Measurements from ENCODE around the gene LMNA. TPM values are rescaled to one million over a fixed set of nuclear protein-coding genes. Genes with fewer than 3 reads are reported as not detected.

Gene LMNA
- total RNA-seq, 1 experiment from 2014 or later = 499 TPM

DNA sequence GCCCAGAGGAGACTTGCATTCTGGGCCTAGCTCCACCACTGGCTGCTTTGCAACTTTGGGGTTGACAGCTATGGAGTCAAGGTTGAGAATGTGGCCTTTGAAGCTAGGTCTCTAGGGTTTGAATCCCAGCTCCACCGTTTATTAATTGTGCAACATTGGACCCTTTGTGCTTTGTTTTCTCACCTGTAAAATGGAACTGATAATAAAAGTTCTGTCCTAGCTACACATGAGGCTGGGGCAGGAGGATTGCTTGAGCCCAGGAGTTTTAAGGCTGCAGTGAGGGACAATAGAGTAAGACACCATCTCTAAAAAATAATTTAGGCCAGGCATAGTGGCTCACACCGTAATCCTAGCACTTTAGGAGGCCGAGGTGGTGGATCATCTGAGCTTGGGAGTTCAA lies 15.2 kb upstream of the LMNA start:
- BruUV-seq (replicated peaks) = no TSS peak
- CTCF ChIA-PET = interaction anchor here (19.9 kb wide), 1 partner anchor 28 kb away, joined by 356 read pairs; no protein-coding TSS in a partner anchor
- DNase-seq = no peak
- no peak overlapping the region for H3K4me3 Mint-ChIP-seq (ENCODE audit: low read depth, unreplicated experiment)
- H3K4me1 Mint-ChIP-seq (ENCODE audit: low read depth, unreplicated experiment) = peaks cover 76% of the 10 kb centered on the region
- no peaks in the 10 kb centered on the region for H3K27me3 Mint-ChIP-seq (ENCODE audit: unreplicated experiment)
- intact Hi-C loops (cut with micrococcal nuclease; ENCODE audit: unreplicated experiment) = no loop called here
- no peaks in the 10 kb centered on the region for H3K9me3 Mint-ChIP-seq (ENCODE audit: low read depth, unreplicated experiment)
- TF ChIP-seq, protein P1, sequence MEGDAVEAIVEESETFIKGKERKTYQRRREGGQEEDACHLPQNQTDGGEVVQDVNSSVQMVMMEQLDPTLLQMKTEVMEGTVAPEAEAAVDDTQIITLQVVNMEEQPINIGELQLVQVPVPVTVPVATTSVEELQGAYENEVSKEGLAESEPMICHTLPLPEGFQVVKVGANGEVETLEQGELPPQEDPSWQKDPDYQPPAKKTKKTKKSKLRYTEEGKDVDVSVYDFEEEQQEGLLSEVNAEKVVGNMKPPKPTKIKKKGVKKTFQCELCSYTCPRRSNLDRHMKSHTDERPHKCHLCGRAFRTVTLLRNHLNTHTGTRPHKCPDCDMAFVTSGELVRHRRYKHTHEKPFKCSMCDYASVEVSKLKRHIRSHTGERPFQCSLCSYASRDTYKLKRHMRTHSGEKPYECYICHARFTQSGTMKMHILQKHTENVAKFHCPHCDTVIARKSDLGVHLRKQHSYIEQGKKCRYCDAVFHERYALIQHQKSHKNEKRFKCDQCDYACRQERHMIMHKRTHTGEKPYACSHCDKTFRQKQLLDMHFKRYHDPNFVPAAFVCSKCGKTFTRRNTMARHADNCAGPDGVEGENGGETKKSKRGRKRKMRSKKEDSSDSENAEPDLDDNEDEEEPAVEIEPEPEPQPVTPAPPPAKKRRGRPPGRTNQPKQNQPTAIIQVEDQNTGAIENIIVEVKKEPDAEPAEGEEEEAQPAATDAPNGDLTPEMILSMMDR (IDR thresholded peaks at IDR 0.05; ENCODE audit: unreplicated experiment) = no peak
- no peak overlapping the region for H3K27ac Mint-ChIP-seq (ENCODE audit: unreplicated experiment)
- H3K36me3 Mint-ChIP-seq (ENCODE audit: insufficient read depth, unreplicated experiment) = peaks cover 29% of the 10 kb centered on the region

DNA sequence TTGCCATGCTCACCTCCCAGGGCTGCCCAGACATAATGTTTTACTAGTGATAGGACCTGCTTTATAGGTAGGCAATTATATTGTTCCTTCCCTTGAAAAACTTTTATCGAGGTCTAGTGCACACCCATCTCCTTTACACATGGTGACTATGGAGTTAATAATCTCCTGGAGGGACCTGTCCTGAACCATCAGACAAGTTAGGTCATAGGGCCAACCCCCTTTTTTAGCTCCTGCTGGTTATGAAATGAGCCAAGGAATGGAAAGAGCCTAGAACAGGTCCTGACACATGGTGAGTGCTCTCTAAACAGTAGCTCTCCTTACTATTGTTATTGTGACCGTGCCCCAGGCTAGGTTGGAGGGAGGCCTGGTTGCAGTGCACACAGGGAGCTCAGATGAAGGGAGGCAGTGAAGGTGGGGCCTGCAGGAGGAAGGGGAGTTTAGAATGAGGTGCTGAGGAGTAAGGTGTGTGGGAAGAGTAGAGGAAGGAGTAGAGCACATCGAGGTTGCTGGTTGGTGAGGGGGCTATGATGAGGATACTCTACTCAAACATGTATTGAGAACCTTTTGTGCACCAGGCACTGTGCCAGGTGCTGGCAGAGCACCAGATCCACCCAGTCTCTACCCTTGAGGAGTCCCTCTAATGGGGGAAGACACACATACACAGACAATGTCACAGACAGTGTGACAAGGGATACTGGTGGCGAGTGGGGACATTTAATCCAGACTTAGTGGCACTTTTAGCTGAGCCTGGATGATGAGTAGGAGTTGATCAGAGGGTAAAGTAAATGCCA lies 14.1 kb upstream of the LMNA start:
- Mint-ChIP-seq H3K4me1 (ENCODE audit: low read depth, unreplicated experiment) (peaks cover 82% of the 10 kb centered on the region), H3K4me3 (ENCODE audit: low read depth, unreplicated experiment) (peak overlapping the region; percentile 0), H3K27me3 (ENCODE audit: unreplicated experiment) (no peaks in the 10 kb centered on the region), H3K27ac (ENCODE audit: unreplicated experiment) (peak overlapping the region; percentile 3), H3K36me3 (ENCODE audit: insufficient read depth, unreplicated experiment) (peaks cover 34% of the 10 kb centered on the region), H3K9me3 (ENCODE audit: low read depth, unreplicated experiment) (no peaks in the 10 kb centered on the region)
- CTCF ChIA-PET = interaction anchor here (1.0 to 19.9 kb wide), 2 partner anchors 21 to 27 kb away, joined by 3 to 356 read pairs; no protein-coding TSS in a partner anchor
- intact Hi-C loops (cut with micrococcal nuclease; ENCODE audit: unreplicated experiment) = no loop called here
- no peak for DNase-seq
- BruUV-seq (replicated peaks) = no TSS peak
- TF ChIP-seq, protein P1 (IDR thresholded peaks at IDR 0.05; ENCODE audit: unreplicated experiment) = no peak

DNA sequence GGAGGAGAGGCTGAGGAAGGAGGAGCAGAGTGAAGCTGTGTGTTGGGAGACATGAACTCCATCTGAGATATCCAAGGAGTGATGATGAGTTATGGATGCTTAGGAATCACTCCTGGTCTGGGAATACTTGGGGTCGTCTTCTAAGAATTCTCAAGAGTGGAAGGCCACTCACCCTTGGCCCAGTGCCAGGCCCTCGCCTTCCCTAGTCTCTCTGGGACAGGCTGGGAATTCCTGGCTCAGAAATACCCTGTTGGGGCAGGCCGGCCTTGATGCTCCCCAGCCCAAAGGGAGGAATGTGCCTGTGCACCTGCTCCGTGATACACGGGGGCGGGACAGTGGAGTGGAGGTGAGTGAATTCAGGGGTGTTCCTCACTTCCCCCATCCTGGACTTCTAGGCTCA lies 12.6 kb upstream of the LMNA start:
- CTCF ChIA-PET = interaction anchor here (1.1 to 19.9 kb wide), 2 partner anchors 26 to 52 kb away, joined by 3 to 356 read pairs; partner anchors contain the start of gene SEMA4A
- no peak overlapping the region for H3K4me3 Mint-ChIP-seq (ENCODE audit: low read depth, unreplicated experiment)
- DNase-seq = no peak
- H3K9me3 Mint-ChIP-seq (ENCODE audit: low read depth, unreplicated experiment) = no peaks in the 10 kb centered on the region
- H3K36me3 Mint-ChIP-seq (ENCODE audit: insufficient read depth, unreplicated experiment) = peaks cover 37% of the 10 kb centered on the region
- TF ChIP-seq, protein P1 (IDR thresholded peaks at IDR 0.05; ENCODE audit: unreplicated experiment) = no peak
- H3K27me3 Mint-ChIP-seq (ENCODE audit: unreplicated experiment) = no peaks in the 10 kb centered on the region
- peaks cover 77% of the 10 kb centered on the region for H3K4me1 Mint-ChIP-seq (ENCODE audit: low read depth, unreplicated experiment)
- H3K27ac Mint-ChIP-seq (ENCODE audit: unreplicated experiment) = no peak overlapping the region
- intact Hi-C loops (cut with micrococcal nuclease; ENCODE audit: unreplicated experiment) = no loop called here
- no TSS peak for BruUV-seq (replicated peaks)

DNA sequence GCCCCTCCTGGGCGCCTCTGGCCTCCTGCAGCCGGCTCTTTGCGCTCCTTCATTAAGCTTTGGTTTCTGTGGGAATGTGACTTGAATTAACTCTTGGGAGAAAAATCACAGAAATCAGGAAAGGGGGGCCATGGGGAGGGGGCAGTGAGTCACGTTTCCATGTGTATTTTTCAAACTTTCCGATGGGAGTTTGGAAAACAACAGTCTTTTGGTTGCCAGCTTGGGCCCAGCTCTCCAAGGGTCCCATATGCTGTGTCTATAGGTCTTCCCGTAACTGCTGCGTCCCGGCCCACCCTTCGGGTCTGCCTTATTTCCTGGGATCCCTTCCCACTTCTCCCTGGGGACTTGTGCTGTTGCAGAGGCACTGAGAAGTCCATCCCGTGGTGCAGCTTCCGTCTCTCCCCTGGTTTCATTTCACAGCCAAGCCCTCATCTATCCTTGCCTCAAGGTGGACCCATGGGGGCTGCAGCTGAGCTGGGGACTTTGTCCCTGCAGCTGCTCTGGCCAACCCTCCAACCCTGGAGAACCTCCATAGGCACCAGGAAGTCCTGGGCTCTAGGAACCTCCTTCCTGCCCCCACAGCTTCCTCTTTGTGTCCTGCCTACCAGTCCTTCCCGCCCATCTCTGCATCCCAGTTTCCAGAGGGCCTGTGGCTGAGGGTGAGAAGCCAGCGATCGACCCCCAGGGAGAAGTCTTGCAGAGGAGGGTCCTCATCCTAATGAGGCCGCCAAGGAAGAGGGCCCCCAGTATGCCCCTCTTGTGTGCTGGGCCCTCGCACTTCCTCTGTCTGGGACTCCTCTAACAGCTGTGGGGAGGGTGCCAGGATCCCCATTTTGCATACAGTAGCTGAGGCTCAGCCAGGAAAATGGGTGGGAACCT lies 11.6 kb upstream of the LMNA start:
- BruUV-seq (replicated peaks) = no TSS peak
- CTCF ChIA-PET = interaction anchor here (1.1 to 19.9 kb wide), 2 partner anchors 25 to 51 kb away, joined by 3 to 356 read pairs; partner anchors contain the start of gene SEMA4A
- Mint-ChIP-seq H3K9me3 (ENCODE audit: low read depth, unreplicated experiment) (no peaks in the 10 kb centered on the region), H3K36me3 (ENCODE audit: insufficient read depth, unreplicated experiment) (peaks cover 36% of the 10 kb centered on the region), H3K4me1 (ENCODE audit: low read depth, unreplicated experiment) (peaks cover 82% of the 10 kb centered on the region), H3K27me3 (ENCODE audit: unreplicated experiment) (no peaks in the 10 kb centered on the region), H3K4me3 (ENCODE audit: low read depth, unreplicated experiment) (no peak overlapping the region), H3K27ac (ENCODE audit: unreplicated experiment) (peak overlapping the region; percentile 89)
- no peak for DNase-seq
- TF ChIP-seq, protein P1 (IDR thresholded peaks at IDR 0.05; ENCODE audit: unreplicated experiment) = no peak
- intact Hi-C loops (cut with micrococcal nuclease; ENCODE audit: unreplicated experiment) = no loop called here
